T-helper 1 cell treated with Interleukin-12 subunit alpha and Interleukin-12 subunit beta and Interleukin-4 antibody, amounts not matched to agents 30 ng/mL and 1 ng/mL, for 36 hours (primary cell): Measurements from ENCODE around the gene SEPTIN7. TPM values are rescaled to one million over a fixed set of nuclear protein-coding genes. Genes with fewer than 3 reads are reported as not detected.

Source experiments
- intact Hi-C: fragments of 100-400 bp; cut with micrococcal nuclease; formaldehyde crosslinking; loops from one replicate; pipeline ENCODE4 v1.15.1; 2024
- total RNA-seq: library from RNA; stranded (reverse); gene quantifications from 2 replicates; pipeline ENCODE4 v1.2.3, GENCODE V29; 2022

SEPTIN7 gene
- total RNA-seq, 1 donor from 2014 or later = 219 TPM

DNA sequence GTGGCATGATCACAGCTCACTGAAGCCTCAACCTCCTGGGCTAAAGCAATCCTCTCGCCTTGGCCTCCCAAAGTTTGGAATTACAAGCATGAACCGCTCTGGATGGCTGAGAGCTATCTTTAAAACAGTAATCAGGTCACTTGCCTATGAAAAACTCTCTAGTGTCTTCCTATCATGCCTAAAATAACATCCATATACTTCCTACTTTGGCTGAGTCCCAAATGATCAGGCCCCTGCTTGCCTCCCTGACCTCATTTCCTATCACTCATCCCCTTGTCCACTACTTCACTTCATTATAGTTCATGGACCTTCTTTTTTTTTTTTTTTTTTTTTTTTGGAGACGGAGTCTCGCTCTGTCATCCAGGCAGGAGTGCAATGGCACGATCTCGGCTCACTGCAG lies 28.0 kb downstream of the SEPTIN7 start:
- intact Hi-C loops = no loop called here

GRCh38 chr7:35831208-35831607 lies 30.4 kb downstream of the SEPTIN7 start:
- intact Hi-C loops = no loop called here

- intact Hi-C loops = no loop called here
These were observed 39.3 kb downstream of the SEPTIN7 start for GRCh38 chr7:35839860-35840854.

GRCh38 chr7:35846816-35847412 lies 46.1 kb downstream of the SEPTIN7 start:
- intact Hi-C loops = no loop called here

DNA sequence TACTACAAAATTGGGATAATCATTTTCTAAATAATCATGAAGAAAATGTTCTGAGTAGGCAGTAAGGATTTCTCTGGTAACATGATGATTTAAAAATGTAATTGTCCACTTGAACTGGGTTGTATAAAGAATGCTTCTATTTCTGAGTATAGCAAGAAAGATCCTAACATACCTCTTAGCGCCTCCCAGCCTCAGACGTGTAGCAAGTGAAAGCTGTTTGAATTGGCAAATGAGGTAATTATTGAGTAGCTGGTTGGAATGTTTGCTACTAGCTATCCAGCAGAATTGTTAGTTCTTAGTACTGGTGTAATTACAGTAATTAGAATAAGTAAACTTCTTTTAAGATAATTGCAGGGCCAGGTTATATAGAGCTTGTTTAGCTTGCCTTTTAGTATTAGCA lies 47.9 kb downstream of the SEPTIN7 start:
- intact Hi-C loops = no loop called here

DNA sequence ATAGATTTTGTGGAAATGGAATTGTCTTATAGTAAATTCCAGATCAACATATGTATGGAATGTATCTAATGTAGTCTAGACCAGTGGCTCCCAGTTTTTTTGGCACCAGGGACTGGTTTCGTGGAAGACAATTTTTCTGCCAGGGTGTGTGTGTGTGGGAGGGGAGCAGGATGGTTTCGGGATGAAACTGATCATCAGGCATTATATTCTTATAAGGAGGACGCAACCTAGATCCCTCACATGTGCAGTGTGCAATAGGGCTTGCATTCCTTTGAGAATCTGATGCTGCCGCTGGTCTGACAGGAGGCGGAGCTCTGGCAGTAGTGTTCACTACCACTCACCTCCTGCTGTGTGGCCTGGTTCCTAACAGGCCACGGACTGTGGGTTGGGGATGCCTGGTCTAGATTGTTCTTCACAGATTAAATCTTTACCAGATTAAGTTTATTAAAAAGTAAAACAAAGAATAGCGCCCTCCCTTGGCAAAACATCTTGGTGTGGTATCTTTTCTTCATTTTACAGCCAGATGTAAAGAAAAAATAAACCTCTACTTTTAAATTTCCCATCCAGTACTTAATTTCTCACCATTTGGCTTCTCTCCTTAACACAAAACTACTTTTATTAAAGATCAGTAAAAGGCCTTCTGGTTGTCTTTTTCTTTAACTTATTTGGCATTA lies 48.4 kb downstream of the SEPTIN7 start:
- intact Hi-C loops = no loop called here

GRCh38 chr7:35849954-35850353 lies 49.1 kb downstream of the SEPTIN7 start:
- intact Hi-C loops = no loop called here

Other genes with a start within 250 kb of the SEPTIN7 start
- 34.9 and 35.6 TPM in 2 replicates for gene HERPUD2, start 105.9 kb upstream of the SEPTIN7 start, total RNA-seq